WTC11 (cell line): ENCODE data around the gene SPRR1A. TPM values are rescaled to one million over a fixed set of nuclear protein-coding genes. Genes with fewer than 3 reads are reported as not detected.

ENCODE experiments used
- ATAC-seq: fragments of 200-7000 bp; cut with Tn5 transposase; 2 replicates; pipeline ENCODE4 v1.10.0; 2021; ENCODE audit warnings: mild to moderate bottlenecking, moderate library complexity
- CTCF ChIA-PET: fragments of 300-600 bp; sonication (Branson Sonifier 250); formaldehyde crosslinking; loops from one replicate; lab custom pipeline; 2021; ENCODE audit warnings: antibody characterized with exemption; lab: Charles Lee
- POLR2A ChIA-PET: fragments of 350-600 bp; sonication (Branson Sonifier 250); formaldehyde crosslinking; loops from one replicate; lab custom pipeline; 2021; ENCODE audit warnings: antibody characterized with exemption; lab: Charles Lee
- DNase-seq: peaks from one replicate; pipeline ENCODE4 v3.0.0; 2021; ENCODE audit warnings: low spot score
- H3K27ac Mint-ChIP-seq: 2 replicates; pipeline ENCODE4 v1.8.0; 2021; ENCODE audit warnings: mixed read lengths
- H3K27me3 Mint-ChIP-seq: 2 replicates; pipeline ENCODE4 v1.8.0; 2021; ENCODE audit warnings: low read depth, mild to moderate bottlenecking, moderate library complexity, mixed read lengths
- H3K36me3 Mint-ChIP-seq: 2 replicates; pipeline ENCODE4 v1.8.0; 2021; ENCODE audit warnings: mixed read lengths
- H3K4me1 Mint-ChIP-seq: 2 replicates; pipeline ENCODE4 v1.8.0; 2022; ENCODE audit warnings: mixed read lengths
- H3K4me3 Mint-ChIP-seq: 2 replicates; pipeline ENCODE4 v1.8.0; 2021; ENCODE audit warnings: mild to moderate bottlenecking, moderate library complexity, mixed read lengths
- H3K9me3 Mint-ChIP-seq: 2 replicates; pipeline ENCODE4 v1.8.0; 2021; ENCODE audit warnings: mixed read lengths
- ATF1 ChIP-seq: sonication (generic); formaldehyde crosslinking; IDR thresholded peaks from 2 replicates; pipeline ENCODE4 v1.8.1; 2023; ENCODE audit warnings: mild to moderate bottlenecking, moderate library complexity, missing genetic modification reagents
- ATF3 ChIP-seq: sonication (generic); formaldehyde crosslinking; conservative IDR thresholded peaks from 2 replicates; pipeline ENCODE4 v1.8.1; 2022; ENCODE audit warnings: mild to moderate bottlenecking, missing genetic modification reagents
- ATF6 ChIP-seq: sonication (generic); formaldehyde crosslinking; IDR thresholded peaks from 2 replicates; pipeline ENCODE4 v1.8.1; 2023; ENCODE audit warnings: mild to moderate bottlenecking, missing genetic modification reagents
- E2F4 ChIP-seq: sonication (generic); formaldehyde crosslinking; IDR thresholded peaks from 2 replicates; pipeline ENCODE4 v1.8.1; 2022; ENCODE audit warnings: low read depth, mild to moderate bottlenecking, moderate library complexity, missing genetic modification reagents, borderline replicate concordance
- FOXK1 ChIP-seq: sonication (generic); formaldehyde crosslinking; IDR thresholded peaks from 2 replicates; pipeline ENCODE4 v1.8.0; 2022; ENCODE audit warnings: mild to moderate bottlenecking, moderate library complexity, missing genetic modification reagents
- HMGA2 ChIP-seq: fragments of 250-450 bp; sonication (Bioruptor Pico); IDR thresholded peaks from 2 replicates; pipeline ENCODE4 v1.4.0; 2021; ENCODE audit warnings: mild to moderate bottlenecking, moderate library complexity
- IRF1 ChIP-seq: sonication (generic); formaldehyde crosslinking; IDR thresholded peaks from 2 replicates; pipeline ENCODE4 v1.8.0; 2023; ENCODE audit warnings: missing genetic modification reagents
- IRF2 ChIP-seq: sonication (generic); formaldehyde crosslinking; IDR thresholded peaks from 2 replicates; pipeline ENCODE4 v1.8.0; 2022; ENCODE audit warnings: low read depth, missing genetic modification reagents, borderline replicate concordance
- MXD4 ChIP-seq: fragments of 250-450 bp; sonication (Bioruptor Pico); IDR thresholded peaks from 2 replicates; pipeline ENCODE4 v1.8.0; 2021; ENCODE audit warnings: mild to moderate bottlenecking, moderate library complexity, borderline replicate concordance
- NFATC4 ChIP-seq: fragments of 250-450 bp; sonication (Bioruptor Pico); IDR thresholded peaks from 2 replicates; pipeline ENCODE4 v1.9.0; 2021; ENCODE audit warnings: mild to moderate bottlenecking
- NR2C2 ChIP-seq: sonication (generic); formaldehyde crosslinking; IDR thresholded peaks from 2 replicates; pipeline ENCODE4 v1.8.0; 2022; ENCODE audit warnings: mild to moderate bottlenecking, missing genetic modification reagents
- RELA ChIP-seq: sonication (generic); formaldehyde crosslinking; IDR thresholded peaks from 2 replicates; pipeline ENCODE4 v1.8.1; 2022; ENCODE audit warnings: missing genetic modification reagents, mild to moderate bottlenecking, borderline replicate concordance
- SOX15 ChIP-seq: fragments of 250-450 bp; sonication (Bioruptor Pico); IDR thresholded peaks from 2 replicates; pipeline ENCODE4 v1.9.0; 2021; ENCODE audit warnings: mild to moderate bottlenecking
- TEAD4 ChIP-seq: sonication (generic); formaldehyde crosslinking; IDR thresholded peaks from 2 replicates; pipeline ENCODE4 v1.8.0; 2022; ENCODE audit warnings: mild to moderate bottlenecking, missing genetic modification reagents
- ZBTB43 ChIP-seq: sonication (generic); formaldehyde crosslinking; IDR thresholded peaks from 2 replicates; pipeline ENCODE4 v1.8.1; 2023; ENCODE audit warnings: mild to moderate bottlenecking, missing genetic modification reagents
- ZNF121 ChIP-seq: sonication (generic); formaldehyde crosslinking; IDR thresholded peaks from 2 replicates; pipeline ENCODE4 v1.8.0; 2023; ENCODE audit warnings: missing genetic modification reagents
- ZNF138 ChIP-seq: sonication (generic); formaldehyde crosslinking; conservative IDR thresholded peaks from 2 replicates; pipeline ENCODE4 v1.8.1; 2022; ENCODE audit warnings: mild to moderate bottlenecking, moderate library complexity, missing genetic modification reagents
- ZNF219 ChIP-seq: sonication (generic); formaldehyde crosslinking; IDR thresholded peaks from 2 replicates; pipeline ENCODE4 v1.8.0; 2023; ENCODE audit warnings: missing genetic modification reagents, mild to moderate bottlenecking, borderline replicate concordance
- ZNF396 ChIP-seq: fragments of 250-450 bp; sonication (Bioruptor Pico); IDR thresholded peaks from 2 replicates; pipeline ENCODE4 v1.8.0; 2021; ENCODE audit warnings: mild to moderate bottlenecking, moderate library complexity, borderline replicate concordance
- total RNA-seq: library from RNA; stranded (reverse); gene quantifications from 3 replicates; pipeline ENCODE4 v1.2.3, GENCODE V29; 2021
- TF ChIP-seq, protein P1 (sequence below): fragments of 250-450 bp; sonication (Bioruptor Pico); IDR thresholded peaks from 2 replicates; pipeline ENCODE4 v1.9.0; 2021; ENCODE audit warnings: moderate library complexity, mild to moderate bottlenecking, inconsistent platforms, borderline replicate concordance
- TF ChIP-seq, protein P2 (sequence below): fragments of 250-450 bp; sonication (Bioruptor Pico); IDR thresholded peaks from 2 replicates; pipeline ENCODE4 v1.9.0; 2021; ENCODE audit warnings: mild to moderate bottlenecking, borderline replicate concordance

SPRR1A gene
- total RNA-seq, 1 experiment from 2014 or later: not detected

- TF ChIP-seq ZNF219 (CRISPR knock-in tag) (no peak), NFATC4 (CRISPR knock-in tag) (no peak), FOXK1 (CRISPR knock-in tag) (no peak), ATF3 (CRISPR knock-in tag) (no peak), SOX15 (CRISPR knock-in tag) (no peak), RELA (CRISPR knock-in tag) (no peak)
- TF ChIP-seq, all 79 proteins: peak for 0
Observed at GRCh38 chr1:152964536-152964935, 19.3 kb upstream of the SPRR1A start (continued).

GRCh38 chr1:152965853-152966252 is 18.0 kb upstream of the SPRR1A start:
- CTCF ChIA-PET: interaction anchor here (10.9 kb wide), 1 partner anchor 225 kb away, joined by 123 read pairs; no protein-coding TSS in a partner anchor
- no peaks in the 10 kb centered on the region for H3K36me3 Mint-ChIP-seq
- POLR2A ChIA-PET: no interaction called here
- TF ChIP-seq IRF1 (CRISPR knock-in tag) (no peak), MXD4 (no peak), NR2C2 (no peak), ATF1 (no peak), HMGA2 (CRISPR knock-in tag) (no peak), E2F4 (CRISPR knock-in tag) (no peak), ZNF138 (CRISPR knock-in tag) (no peak), ZNF396 (CRISPR knock-in tag) (no peak), ATF3 (CRISPR knock-in tag) (no peak)
- TF ChIP-seq, protein P1, sequence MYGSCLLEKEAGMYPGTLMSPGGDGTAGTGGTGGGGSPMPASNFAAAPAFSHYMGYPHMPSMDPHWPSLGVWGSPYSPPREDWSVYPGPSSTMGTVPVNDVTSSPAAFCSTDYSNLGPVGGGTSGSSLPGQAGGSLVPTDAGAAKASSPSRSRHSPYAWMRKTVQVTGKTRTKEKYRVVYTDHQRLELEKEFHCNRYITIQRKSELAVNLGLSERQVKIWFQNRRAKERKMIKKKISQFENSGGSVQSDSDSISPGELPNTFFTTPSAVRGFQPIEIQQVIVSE: no peak
- TF ChIP-seq, protein P2, sequence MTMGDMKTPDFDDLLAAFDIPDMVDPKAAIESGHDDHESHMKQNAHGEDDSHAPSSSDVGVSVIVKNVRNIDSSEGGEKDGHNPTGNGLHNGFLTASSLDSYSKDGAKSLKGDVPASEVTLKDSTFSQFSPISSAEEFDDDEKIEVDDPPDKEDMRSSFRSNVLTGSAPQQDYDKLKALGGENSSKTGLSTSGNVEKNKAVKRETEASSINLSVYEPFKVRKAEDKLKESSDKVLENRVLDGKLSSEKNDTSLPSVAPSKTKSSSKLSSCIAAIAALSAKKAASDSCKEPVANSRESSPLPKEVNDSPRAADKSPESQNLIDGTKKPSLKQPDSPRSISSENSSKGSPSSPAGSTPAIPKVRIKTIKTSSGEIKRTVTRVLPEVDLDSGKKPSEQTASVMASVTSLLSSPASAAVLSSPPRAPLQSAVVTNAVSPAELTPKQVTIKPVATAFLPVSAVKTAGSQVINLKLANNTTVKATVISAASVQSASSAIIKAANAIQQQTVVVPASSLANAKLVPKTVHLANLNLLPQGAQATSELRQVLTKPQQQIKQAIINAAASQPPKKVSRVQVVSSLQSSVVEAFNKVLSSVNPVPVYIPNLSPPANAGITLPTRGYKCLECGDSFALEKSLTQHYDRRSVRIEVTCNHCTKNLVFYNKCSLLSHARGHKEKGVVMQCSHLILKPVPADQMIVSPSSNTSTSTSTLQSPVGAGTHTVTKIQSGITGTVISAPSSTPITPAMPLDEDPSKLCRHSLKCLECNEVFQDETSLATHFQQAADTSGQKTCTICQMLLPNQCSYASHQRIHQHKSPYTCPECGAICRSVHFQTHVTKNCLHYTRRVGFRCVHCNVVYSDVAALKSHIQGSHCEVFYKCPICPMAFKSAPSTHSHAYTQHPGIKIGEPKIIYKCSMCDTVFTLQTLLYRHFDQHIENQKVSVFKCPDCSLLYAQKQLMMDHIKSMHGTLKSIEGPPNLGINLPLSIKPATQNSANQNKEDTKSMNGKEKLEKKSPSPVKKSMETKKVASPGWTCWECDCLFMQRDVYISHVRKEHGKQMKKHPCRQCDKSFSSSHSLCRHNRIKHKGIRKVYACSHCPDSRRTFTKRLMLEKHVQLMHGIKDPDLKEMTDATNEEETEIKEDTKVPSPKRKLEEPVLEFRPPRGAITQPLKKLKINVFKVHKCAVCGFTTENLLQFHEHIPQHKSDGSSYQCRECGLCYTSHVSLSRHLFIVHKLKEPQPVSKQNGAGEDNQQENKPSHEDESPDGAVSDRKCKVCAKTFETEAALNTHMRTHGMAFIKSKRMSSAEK (CRISPR knock-in tag): no peak
- H3K27me3 Mint-ChIP-seq: no peaks in the 10 kb centered on the region; the same call in 1 of the 2 replicates
- ATAC-seq (no peak), DNase-seq (no peak)
- H3K9me3 Mint-ChIP-seq: peaks cover 4% of the 10 kb centered on the region; the same call in 1 of the 2 replicates
- H3K27ac Mint-ChIP-seq: no peak overlapping the region
- no peaks in the 10 kb centered on the region; the same call in 1 of the 2 replicates for H3K4me1 Mint-ChIP-seq
- H3K4me3 Mint-ChIP-seq: no peak overlapping the region

GRCh38 chr1:152967201-152967600 is 16.7 kb upstream of the SPRR1A start:
- H3K27ac Mint-ChIP-seq: no peak overlapping the region
- H3K4me3 Mint-ChIP-seq: no peak overlapping the region
- ATAC-seq (no peak), DNase-seq (no peak)
- POLR2A ChIA-PET: interaction anchor here (0.6 kb wide), 1 partner anchor 733 kb away, joined by 3 read pairs; no protein-coding TSS in a partner anchor
- H3K36me3 Mint-ChIP-seq: no peaks in the 10 kb centered on the region
- no peaks in the 10 kb centered on the region for H3K4me1 Mint-ChIP-seq
- H3K9me3 Mint-ChIP-seq: peaks cover 4% of the 10 kb centered on the region; the same call in 1 of the 2 replicates
- CTCF ChIA-PET: interaction anchor here (1.1 to 10.9 kb wide), 3 partner anchors 9 to 224 kb away, joined by 3 to 123 read pairs (median 3); no protein-coding TSS in a partner anchor
- H3K27me3 Mint-ChIP-seq: no peaks in the 10 kb centered on the region; the same call in 1 of the 2 replicates
- TF ChIP-seq TEAD4 (CRISPR knock-in tag): no peak
- TF ChIP-seq ATF6 (CRISPR knock-in tag): no peak
- no peak for TF ChIP-seq ZBTB43 (CRISPR knock-in tag)
- no peak for TF ChIP-seq IRF2 (CRISPR knock-in tag)
- TF ChIP-seq ZNF121 (CRISPR knock-in tag): no peak
